ENCODE measurements around the gene SLC25A22. TPM values are rescaled to one million over a fixed set of nuclear protein-coding genes. Genes with fewer than 3 reads are reported as not detected.

Gene SLC25A22
- 11.6 and 13.6 TPM in 2 replicates for total RNA-seq

GRCh38 chr11:798093-798713, at the start of gene SLC25A22:
Gene SLC25A22, minus strand, starts transcription at chr11:798281. Its CDS starts 3,275 bp downstream, at chr11:795006.

GRCh38 chr11:842370-843002, 44.4 kb upstream of the SLC25A22 start, which contains the start of the genes POLR2L and TSPAN4:
Gene POLR2L, minus strand, starts transcription at chr11:842529. Its CDS starts 21 bp downstream, at chr11:842508.
Gene TSPAN4, plus strand, starts transcription at chr11:842852. Its CDS starts 7,453 bp downstream, at chr11:850305.

GRCh38 chr11:832529-833113, 34.5 kb upstream of the SLC25A22 start, which contains the start of gene CD151:
Gene CD151, plus strand, starts transcription at chr11:832952. Its CDS starts 3,118 bp downstream, at chr11:836070.

GRCh38 chr11:827897-828192, 29.8 kb upstream of the SLC25A22 start, which contains the start of gene CRACR2B:
Gene CRACR2B, plus strand, starts transcription at chr11:827919. Its CDS starts 689 bp downstream, at chr11:828608.

GRCh38 chr11:818396-819128, 20.5 kb upstream of the SLC25A22 start, which contains the start of gene PNPLA2:
Gene PNPLA2, plus strand, starts transcription at chr11:818914. Its CDS starts 805 bp downstream, at chr11:819719.

GRCh38 chr11:809287-810039, 11.4 kb upstream of the SLC25A22 start, which contains the start of gene RPLP2:
Gene RPLP2, plus strand, starts transcription at chr11:809967. Its CDS starts 268 bp downstream, at chr11:810235.

GRCh38 chr11:789943-790342, 8.1 kb downstream of the SLC25A22 start, which contains the start of gene CEND1:
Gene CEND1, minus strand, starts transcription at chr11:790090. Its CDS starts 1,514 bp downstream, at chr11:788576.

GRCh38 chr11:777288-778255, 20.5 kb downstream of the SLC25A22 start, which contains the start of gene GATD1:
Gene GATD1, minus strand, starts transcription at chr11:777487. Its CDS starts 25 bp downstream, at chr11:777462.

GRCh38 chr11:747158-748006, 50.7 kb downstream of the SLC25A22 start, which contains the start of gene TALDO1:
Gene TALDO1, plus strand, starts transcription at chr11:747464. Its CDS starts 18 bp downstream, at chr11:747482.

Small RNAs within 50 kb of the gene (small RNA-seq; reads per million reads assigned to genes)
- gene SNORA52, result not detected

Other genes with a start within 250 kb of the SLC25A22 start
- 0.53 and 0.57 TPM in 2 replicates for gene LMNTD2, start 237.5 kb downstream of the SLC25A22 start, total RNA-seq
- 8.4 and 10.7 TPM in 2 replicates for gene RASSF7, start 237.3 kb downstream of the SLC25A22 start, total RNA-seq
- gene PHRF1, start 221.8 kb downstream of the SLC25A22 start, total RNA-seq, result 34.2 and 37.8 TPM in 2 replicates
- 7.1 and 9.7 TPM in 2 replicates for gene IRF7, start 182.3 kb downstream of the SLC25A22 start, total RNA-seq
- not detected in 2 replicates for gene CDHR5, start 173.3 kb downstream of the SLC25A22 start, total RNA-seq
- not detected in 2 replicates for gene SCT, start 171.1 kb downstream of the SLC25A22 start, total RNA-seq
- not detected in 2 replicates for gene DRD4, start 161.0 kb downstream of the SLC25A22 start, total RNA-seq
- 41.0 and 42.6 TPM in 2 replicates for gene DEAF1, start 103.1 kb downstream of the SLC25A22 start, total RNA-seq
- 10.8 and 13.1 TPM in 2 replicates for gene TMEM80, start 102.5 kb downstream of the SLC25A22 start, total RNA-seq
- 2.7 and 2.9 TPM in 2 replicates for gene EPS8L2, start 92.0 kb downstream of the SLC25A22 start, total RNA-seq
- gene TALDO1, start 50.8 kb downstream of the SLC25A22 start, total RNA-seq, result 243 and 266 TPM in 2 replicates
- 38.7 and 52.0 TPM in 2 replicates for gene GATD1, start 20.8 kb downstream of the SLC25A22 start, total RNA-seq
- 0.53 and 1.4 TPM in 2 replicates for gene CEND1, start 8.2 kb downstream of the SLC25A22 start, total RNA-seq
- 11.1 and 11.3 TPM in 2 replicates for gene PIDD1, start 7.0 kb upstream of the SLC25A22 start, total RNA-seq
- gene RPLP2, start 11.7 kb upstream of the SLC25A22 start, total RNA-seq, result 212 and 248 TPM in 2 replicates
- gene PNPLA2, start 20.6 kb upstream of the SLC25A22 start, total RNA-seq, result 27.0 and 34.1 TPM in 2 replicates
- gene CRACR2B, start 29.6 kb upstream of the SLC25A22 start, total RNA-seq, result 4.1 and 5.6 TPM in 2 replicates
- 285 and 314 TPM in 2 replicates for gene CD151, start 34.7 kb upstream of the SLC25A22 start, total RNA-seq
- 99.7 and 114 TPM in 2 replicates for gene POLR2L, start 44.2 kb upstream of the SLC25A22 start, total RNA-seq
- 84.0 and 93.8 TPM in 2 replicates for gene TSPAN4, start 44.6 kb upstream of the SLC25A22 start, total RNA-seq
- gene CHID1, start 112.5 kb upstream of the SLC25A22 start, total RNA-seq, result 38.3 and 45.3 TPM in 2 replicates
- 81.3 and 86.6 TPM in 2 replicates for gene AP2A2, start 127.6 kb upstream of the SLC25A22 start, total RNA-seq
- gene MUC6, start 238.4 kb upstream of the SLC25A22 start, total RNA-seq, result not detected in 2 replicates